HepG2 (cell line): ENCODE data around the gene SLC39A10. TPM values are rescaled to one million over a fixed set of nuclear protein-coding genes. Genes with fewer than 3 reads are reported as not detected.

Source experiments
- ARNT2 ChIP-seq: sonication (generic); formaldehyde crosslinking; IDR thresholded peaks from 2 replicates; pipeline ENCODE4 v1.8.0; 2022; ENCODE audit warnings: mild to moderate bottlenecking, low read depth, missing genetic modification reagents, moderate library complexity
- ATF1 ChIP-seq: IDR thresholded peaks from 2 replicates; pipeline ENCODE4 v1.6.1; 2016; ENCODE audit warnings: mild to moderate bottlenecking, control low read depth
- FOSL1 ChIP-seq: sonication (generic); formaldehyde crosslinking; IDR thresholded peaks from 2 replicates; pipeline ENCODE4 v1.9.0; 2021; ENCODE audit warnings: missing genetic modification reagents, borderline replicate concordance
- FOXP1 ChIP-seq, 2 experiments: fragments of 450-650 bp in 1 of 2; IDR thresholded peaks; 2 replicates each; pipeline ENCODE4 v1.6.1; 2017 to 2018; ENCODE audit warnings: antibody characterized with exemption in 1 of 2
- KDM5A ChIP-seq: fragments of 200-600 bp; sonication (generic); IDR thresholded peaks from 2 replicates; pipeline ENCODE4 v1.7.0; 2018; ENCODE audit warnings: antibody characterized with exemption, mild to moderate bottlenecking, low read length, borderline replicate concordance
- NR3C1 ChIP-seq: sonication (generic); formaldehyde crosslinking; IDR thresholded peaks from 2 replicates; pipeline ENCODE4 v1.4.0; 2020; ENCODE audit warnings: missing genetic modification reagents
- RBFOX2 ChIP-seq: fragments of 200-400 bp; formaldehyde crosslinking; IDR thresholded peaks from 2 replicates; pipeline ENCODE4 v1.6.1; 2017; ENCODE audit warnings: low read depth, mild to moderate bottlenecking, low read length
- ZKSCAN8 ChIP-seq: IDR thresholded peaks from 2 replicates; pipeline ENCODE4 v1.6.1; 2016; ENCODE audit warnings: borderline replicate concordance, missing genetic modification reagents, missing compliant biosample characterization
- ZNF138 ChIP-seq: sonication (generic); formaldehyde crosslinking; IDR thresholded peaks from 2 replicates; pipeline ENCODE4 v1.5.0; 2020; ENCODE audit warnings: mild to moderate bottlenecking, low read depth, missing genetic modification reagents
- ZNF468 ChIP-seq: sonication (generic); formaldehyde crosslinking; IDR thresholded peaks from 2 replicates; pipeline ENCODE4 v1.8.0; 2022; ENCODE audit warnings: mild to moderate bottlenecking, moderate library complexity, missing genetic modification reagents
- ZNF761 ChIP-seq: sonication (generic); formaldehyde crosslinking; conservative IDR thresholded peaks from 2 replicates; pipeline ENCODE4 v1.4.0; 2020; ENCODE audit warnings: mild to moderate bottlenecking, missing genetic modification reagents
- polyA plus RNA-seq, 8 experiments: library from polyadenylated mRNA; depleted of rRNA in 3 of 8; stranded (reverse) in 7 of 8; unstranded in 1 of 8; fragments of >200 nt; fragmentation: Illumina TruSeq in 4 of 8; extraction: Trizol in 4 of 8; gene quantifications; 2 replicates each; pipeline versions ENCODE4 v1.2.1 to v1.2.3, GENCODE V29; 2011 to 2016; ENCODE audit warnings: low read depth in 4 of 8, missing spikeins in 1 of 8, mixed read lengths in 1 of 8; ENCODE audit not compliant: insufficient read depth in 1 of 8
- total RNA-seq, 5 experiments: library from RNA; depleted of rRNA; stranded (reverse); fragments of >200 nt; fragmentation: Illumina TruSeq; extraction: Trizol; gene quantifications; 2 replicates each; pipeline ENCODE4 v1.2.3, GENCODE V29; 2016; ENCODE audit warnings: low read depth in 1 of 5
- TF ChIP-seq, protein P1 (sequence below): sonication (generic); formaldehyde crosslinking; IDR thresholded peaks from 2 replicates; pipeline ENCODE4 v1.8.0; 2022; ENCODE audit warnings: missing genetic modification reagents, low read depth, mild to moderate bottlenecking, borderline replicate concordance
- TF ChIP-seq, protein P2 (sequence below): sonication (generic); formaldehyde crosslinking; IDR thresholded peaks from 2 replicates; pipeline ENCODE4 v1.4.0; 2020; ENCODE audit warnings: missing genetic modification reagents

The SLC39A10 gene
- total and polyA plus RNA-seq, 2 of the 13 experiments (the other 11 are each of a cell fraction or from before 2014, with no cell fraction given), result 13.2 to 21.0 TPM

DNA sequence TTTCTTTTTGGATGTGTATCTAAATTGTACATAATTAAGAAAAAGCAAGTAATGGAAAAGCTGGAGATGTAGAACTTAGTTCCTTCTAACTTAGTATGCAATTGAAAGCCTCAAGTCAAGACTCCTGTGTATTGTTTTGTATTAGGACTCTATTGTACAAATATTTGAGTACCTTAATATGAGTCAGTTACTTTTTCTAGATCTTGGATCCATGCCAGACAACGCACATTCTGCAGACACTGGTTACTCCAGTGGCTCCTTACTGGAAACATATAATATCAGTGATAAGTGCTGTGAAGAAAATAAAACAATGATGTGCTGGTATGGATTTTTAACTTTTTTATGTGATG lies 1.5 kb downstream of the SLC39A10 start (continued):
- TF ChIP-seq, protein P1, sequence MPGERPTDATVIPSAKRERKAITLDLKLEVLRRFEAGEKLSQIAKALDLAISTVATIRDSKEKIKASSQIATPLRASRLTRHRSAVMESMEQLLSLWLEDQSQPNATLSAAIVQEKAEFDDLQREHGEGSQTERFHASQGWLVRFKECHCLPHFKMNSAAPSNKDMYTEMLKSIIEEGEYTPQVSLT (CRISPR knock-in tag), result no peak
- TF ChIP-seq FOXP1 (IDR thresholded peaks at IDR 0.05) (no peak), FOXP1 (CRISPR knock-in tag; IDR thresholded peaks at IDR 0.05) (0 out of 2 replicates have a peak, but pooled peaks have one; percentile 2), NR3C1 (no peak), RBFOX2 (no peak), ZNF468 (CRISPR knock-in tag) (no peak), KDM5A (0 out of 2 replicates have a peak, but pooled peaks have one; percentile 30), FOSL1 (CRISPR knock-in tag) (no peak), ZKSCAN8 (CRISPR knock-in tag) (no peak), ARNT2 (CRISPR knock-in tag) (no peak), ATF1 (CRISPR knock-in tag) (0 out of 2 replicates have a peak, but pooled peaks have one; percentile 33), ZNF138 (CRISPR knock-in tag) (no peak), ZNF761 (no peak)
- TF ChIP-seq, protein P2, sequence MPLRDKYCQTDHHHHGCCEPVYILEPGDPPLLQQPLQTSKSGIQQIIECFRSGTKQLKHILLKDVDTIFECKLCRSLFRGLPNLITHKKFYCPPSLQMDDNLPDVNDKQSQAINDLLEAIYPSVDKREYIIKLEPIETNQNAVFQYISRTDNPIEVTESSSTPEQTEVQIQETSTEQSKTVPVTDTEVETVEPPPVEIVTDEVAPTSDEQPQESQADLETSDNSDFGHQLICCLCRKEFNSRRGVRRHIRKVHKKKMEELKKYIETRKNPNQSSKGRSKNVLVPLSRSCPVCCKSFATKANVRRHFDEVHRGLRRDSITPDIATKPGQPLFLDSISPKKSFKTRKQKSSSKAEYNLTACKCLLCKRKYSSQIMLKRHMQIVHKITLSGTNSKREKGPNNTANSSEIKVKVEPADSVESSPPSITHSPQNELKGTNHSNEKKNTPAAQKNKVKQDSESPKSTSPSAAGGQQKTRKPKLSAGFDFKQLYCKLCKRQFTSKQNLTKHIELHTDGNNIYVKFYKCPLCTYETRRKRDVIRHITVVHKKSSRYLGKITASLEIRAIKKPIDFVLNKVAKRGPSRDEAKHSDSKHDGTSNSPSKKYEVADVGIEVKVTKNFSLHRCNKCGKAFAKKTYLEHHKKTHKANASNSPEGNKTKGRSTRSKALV (CRISPR knock-in tag), result no peak
